ENCODE data around the gene GPD1L.

- no peak for TF ChIP-seq CTCF (conservative IDR thresholded peaks at IDR 0.05)
- no peak for TF ChIP-seq ZFX (IDR thresholded peaks at IDR 0.05)
Observed at GRCh38 chr3:32062950-32063582, 43.4 kb upstream of the GPD1L start.

Measured in C4-2B (cell line).